ENCODE measurements around the gene SLC16A1. TPM values are rescaled to one million over a fixed set of nuclear protein-coding genes. Genes with fewer than 3 reads are reported as not detected.

The SLC16A1 gene
- total and polyA plus RNA-seq, 2 of the 8 experiments (the other 6 are each of a cell fraction or from before 2014, with no cell fraction given), result 435 to 545 TPM

GRCh38 chr1:112909847-112910246 lies 46.1 kb downstream of the SLC16A1 start:
- DNase-seq (ENCODE audit: low read depth in 1 of 2, low spot score in 2 of 2) (no peak), FAIRE-seq (no peak)
- Histone ChIP-seq H2BK15ac (ENCODE audit: low read length) (no peak overlapping the region), H3K27me3 (replicated peaks in 1 of 4; ENCODE audit: control insufficient read depth in 3 of 4, extremely low read depth in 1 of 4, insufficient read depth in 3 of 4, low read length in 3 of 4) (no peaks in the 10 kb centered on the region), H3K36me3 (ENCODE audit: control insufficient read depth in 2 of 4, insufficient read depth in 4 of 4, low read length in 3 of 4) (peaks cover 0 to 41% (median 17%) of the 10 kb centered on the region in 4 experiments; a peak in 6 of 8 replicates), H3K4ac (replicated peaks; ENCODE audit: insufficient read length, low read depth, low read length) (no peak overlapping the region), H3K18ac (ENCODE audit: extremely low read depth, low read length) (no peak overlapping the region), H4K20me1 (replicated peaks in 1 of 2; ENCODE audit: control insufficient read depth in 1 of 2, insufficient read depth in 2 of 2, low read length in 2 of 2) (no peaks in the 10 kb centered on the region), H3K4me2 (ENCODE audit: insufficient read depth in 1 of 2, low read depth in 2 of 2, low read length in 2 of 2) (peak overlapping the region; percentile 3 to 56; a peak in 2 of 4 replicates), H3K79me1 (ENCODE audit: low read depth, low read length) (no peaks in the 10 kb centered on the region), H2AK5ac (ENCODE audit: low read depth, low read length) (no peak overlapping the region), H2AFZ (ENCODE audit: low read length) (no peak overlapping the region), H3K4me3 (ENCODE audit: extremely low read depth in 1 of 4, insufficient read depth in 2 of 4, low read depth in 3 of 4, low read length in 4 of 4) (no peak overlapping the region), H3K23ac (ENCODE audit: insufficient read length) (no peak overlapping the region), H3K23me2 (ENCODE audit: low read depth, low read length) (no peaks in the 10 kb centered on the region), H2BK12ac (ENCODE audit: low read depth, low read length) (no peak overlapping the region), H2BK20ac (ENCODE audit: low read length) (no peak overlapping the region), H3K9me3 (ENCODE audit: insufficient read depth in 2 of 2, low read depth in 1 of 2, low read length in 1 of 2) (no peaks in the 10 kb centered on the region), H3K9ac (replicated peaks in 1 of 4; ENCODE audit: extremely low read depth in 1 of 4, low read depth in 3 of 4, low read length in 3 of 4) (no peak overlapping the region), H3K56ac (replicated peaks; ENCODE audit: insufficient read length, low read depth, low read length) (no peak overlapping the region), H2BK120ac (replicated peaks; ENCODE audit: low read depth, low read length) (no peak overlapping the region), H3K4me1 (replicated peaks in 1 of 4; ENCODE audit: control insufficient read depth in 3 of 4, insufficient read depth in 4 of 4, low read length in 3 of 4) (peaks cover 2 to 31% (median 26%) of the 10 kb centered on the region in 4 experiments; a peak in 6 of 7 replicates), H3K14ac (ENCODE audit: insufficient read length) (no peak overlapping the region), H4K5ac (ENCODE audit: insufficient read length, low read depth, low read length) (no peak overlapping the region), H3K27ac (ENCODE audit: low read depth, low read length) (no peak overlapping the region), H2BK5ac (ENCODE audit: low read depth, low read length) (no peak overlapping the region), H4K91ac (replicated peaks; ENCODE audit: insufficient read length, low read length) (no peak overlapping the region), H4K8ac (ENCODE audit: extremely low read depth, insufficient read depth, low read length) (no peak overlapping the region), H3K79me2 (ENCODE audit: control insufficient read depth in 1 of 2, insufficient read depth in 2 of 2, low read length in 2 of 2) (peaks cover 0 to 20% of the 10 kb centered on the region in 2 experiments; a peak in 2 of 4 replicates)
- TF ChIP-seq KDM5A (IDR thresholded peaks at IDR 0.05; ENCODE audit: low read length) (no peak), POLR2A (IDR thresholded peaks at IDR 0.05; ENCODE audit: control extremely low read depth in 1 of 2, low read depth in 2 of 2, low read length in 2 of 2) (peak in 1 of 2 experiments; percentile 36; a peak in 1 of 3 replicates), KDM1A (IDR thresholded peaks at IDR 0.05; ENCODE audit: borderline replicate concordance, low read length) (no peak)
- POLR2A ChIA-PET (ENCODE audit: partially characterized antibody), result interaction anchor here (0.7 to 6.3 kb wide), 11 partner anchors 9 to 163 kb away, joined by 3 to 38 read pairs (median 5); partner anchors contain the start of gene LRIG2
- CTCF ChIA-PET (ENCODE audit: partially characterized antibody), result interaction anchor here (0.9 to 1.3 kb wide), 4 partner anchors 15 to 193 kb away, joined by 3 to 4 read pairs (median 4); partner anchors contain the start of gene LRIG2
- 54% methylated on average over 2 of the region's 2 CpGs; no CpG with 5 or more reads in 1 of the 2 experiments for WGBS, 2 experiments (ENCODE audit: extremely low coverage in 1 of 2, insufficient coverage in 1 of 2, insufficient read length in 1 of 2, insufficient replicate concordance in 2 of 2, low coverage in 1 of 2, low lambda C conversion rate in 2 of 2, missing lambda C conversion rate in 1 of 2)

All from H1 (cell line).